ENCODE results near the gene EIF2S3B.

The EIF2S3B gene

DNA sequence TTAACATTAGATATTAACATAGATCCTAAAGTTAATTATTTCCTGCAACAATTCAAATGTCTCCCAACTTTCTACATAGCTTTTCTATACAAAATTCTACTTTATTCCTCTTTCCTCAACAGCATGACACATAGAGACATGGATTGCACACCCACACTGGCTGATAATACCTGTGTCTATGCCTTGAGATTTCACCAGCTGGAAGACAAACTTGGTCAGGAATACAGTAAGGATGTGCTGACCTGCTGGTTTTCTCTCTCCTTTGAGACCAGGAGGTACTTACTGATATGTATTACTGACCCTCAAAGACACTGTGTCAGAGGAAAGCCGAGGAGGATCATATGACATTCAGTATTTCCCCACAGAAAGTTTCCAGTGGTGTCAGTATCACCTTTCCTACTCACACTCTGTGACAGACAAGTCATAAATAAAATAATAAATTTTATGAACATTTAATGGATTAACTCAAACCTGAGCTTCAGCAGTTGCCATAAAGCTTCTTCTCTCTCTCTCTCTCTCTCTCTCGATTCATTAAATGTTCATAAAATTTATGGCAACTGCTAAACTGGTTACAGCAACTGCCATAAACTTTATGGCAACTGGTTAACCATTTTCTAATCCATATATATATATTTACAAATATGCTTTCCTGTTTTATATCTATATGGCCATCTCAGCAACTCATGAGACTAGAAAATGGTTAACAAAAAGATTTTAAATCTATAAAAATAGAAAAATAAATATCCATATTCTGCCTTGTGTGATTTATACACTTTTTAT is 22.7 kb downstream of the EIF2S3B start:
- H3K4me3 ChIP-seq (ENCODE audit: low read depth, low read length) = no peak overlapping the region
- TF ChIP-seq, protein P1, sequence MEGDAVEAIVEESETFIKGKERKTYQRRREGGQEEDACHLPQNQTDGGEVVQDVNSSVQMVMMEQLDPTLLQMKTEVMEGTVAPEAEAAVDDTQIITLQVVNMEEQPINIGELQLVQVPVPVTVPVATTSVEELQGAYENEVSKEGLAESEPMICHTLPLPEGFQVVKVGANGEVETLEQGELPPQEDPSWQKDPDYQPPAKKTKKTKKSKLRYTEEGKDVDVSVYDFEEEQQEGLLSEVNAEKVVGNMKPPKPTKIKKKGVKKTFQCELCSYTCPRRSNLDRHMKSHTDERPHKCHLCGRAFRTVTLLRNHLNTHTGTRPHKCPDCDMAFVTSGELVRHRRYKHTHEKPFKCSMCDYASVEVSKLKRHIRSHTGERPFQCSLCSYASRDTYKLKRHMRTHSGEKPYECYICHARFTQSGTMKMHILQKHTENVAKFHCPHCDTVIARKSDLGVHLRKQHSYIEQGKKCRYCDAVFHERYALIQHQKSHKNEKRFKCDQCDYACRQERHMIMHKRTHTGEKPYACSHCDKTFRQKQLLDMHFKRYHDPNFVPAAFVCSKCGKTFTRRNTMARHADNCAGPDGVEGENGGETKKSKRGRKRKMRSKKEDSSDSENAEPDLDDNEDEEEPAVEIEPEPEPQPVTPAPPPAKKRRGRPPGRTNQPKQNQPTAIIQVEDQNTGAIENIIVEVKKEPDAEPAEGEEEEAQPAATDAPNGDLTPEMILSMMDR (IDR thresholded peaks at IDR 0.05; ENCODE audit: low read depth, low read length) = no peak

DNA sequence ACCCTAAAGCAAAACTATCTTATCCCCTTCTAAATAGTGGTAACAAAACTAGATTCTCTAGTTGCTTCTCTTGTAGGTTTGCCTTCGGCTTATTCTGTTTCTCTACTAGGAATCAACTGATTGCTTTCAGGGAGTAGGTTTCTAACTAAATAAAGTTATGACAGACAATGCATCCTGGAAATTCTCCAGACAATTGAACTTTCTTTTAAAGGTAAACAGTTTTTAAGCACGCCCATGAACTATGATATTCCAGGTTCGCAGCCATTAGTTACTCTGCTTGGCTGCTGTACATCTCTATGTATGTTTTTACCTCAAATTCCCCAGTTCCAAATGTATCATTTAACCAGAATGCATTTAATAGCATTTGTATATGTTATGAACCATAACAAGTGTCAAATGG is 23.9 kb downstream of the EIF2S3B start:
- no peak overlapping the region for H3K4me3 ChIP-seq (ENCODE audit: low read depth, low read length)
- TF ChIP-seq, protein P1 (IDR thresholded peaks at IDR 0.05; ENCODE audit: low read depth, low read length) = no peak

DNA sequence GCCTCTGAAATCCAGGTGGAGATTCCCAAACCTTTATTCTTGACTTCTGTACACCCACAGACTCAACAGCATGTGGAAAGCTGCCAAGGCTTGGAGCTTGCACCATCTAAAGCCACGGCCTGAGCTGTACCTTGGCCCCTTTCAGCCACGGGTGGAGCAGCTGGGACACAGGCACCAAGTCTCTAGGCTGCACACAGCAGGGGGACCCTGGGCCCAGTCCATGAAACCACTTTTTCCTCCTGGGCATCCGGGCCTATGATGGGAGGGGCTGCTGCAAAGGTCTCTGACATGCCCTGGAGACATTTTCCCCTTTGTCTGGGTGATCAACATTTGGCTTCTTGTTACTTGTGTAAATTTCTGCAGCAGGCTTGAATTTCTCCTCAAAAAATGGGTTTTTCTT is 32.0 kb downstream of the EIF2S3B start:
- H3K4me3 ChIP-seq (ENCODE audit: low read depth, low read length) = no peak overlapping the region
- TF ChIP-seq, protein P1 (IDR thresholded peaks at IDR 0.05; ENCODE audit: low read depth, low read length) = no peak

DNA sequence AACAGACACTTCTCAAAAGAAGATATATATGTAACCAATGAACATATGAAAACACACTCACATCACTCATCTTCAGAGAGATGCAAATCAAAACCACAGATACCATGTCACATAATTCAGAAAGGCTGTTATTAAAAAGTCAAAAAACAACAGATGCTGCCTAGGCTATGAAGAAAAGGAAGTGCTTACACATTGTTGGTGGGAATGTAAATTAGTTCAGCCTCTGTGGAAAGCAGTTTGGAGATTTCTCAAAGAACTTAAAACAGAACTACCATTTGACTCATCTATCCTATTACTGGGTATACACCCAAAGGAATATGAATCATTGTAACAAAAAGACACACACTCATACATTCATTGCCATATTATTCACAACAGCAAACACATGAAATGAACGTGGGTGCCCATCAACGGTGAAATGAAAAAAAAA is 35.1 kb downstream of the EIF2S3B start:
- TF ChIP-seq, protein P1 (IDR thresholded peaks at IDR 0.05; ENCODE audit: low read depth, low read length) = no peak
- H3K4me3 ChIP-seq (ENCODE audit: low read depth, low read length) = no peak overlapping the region

DNA sequence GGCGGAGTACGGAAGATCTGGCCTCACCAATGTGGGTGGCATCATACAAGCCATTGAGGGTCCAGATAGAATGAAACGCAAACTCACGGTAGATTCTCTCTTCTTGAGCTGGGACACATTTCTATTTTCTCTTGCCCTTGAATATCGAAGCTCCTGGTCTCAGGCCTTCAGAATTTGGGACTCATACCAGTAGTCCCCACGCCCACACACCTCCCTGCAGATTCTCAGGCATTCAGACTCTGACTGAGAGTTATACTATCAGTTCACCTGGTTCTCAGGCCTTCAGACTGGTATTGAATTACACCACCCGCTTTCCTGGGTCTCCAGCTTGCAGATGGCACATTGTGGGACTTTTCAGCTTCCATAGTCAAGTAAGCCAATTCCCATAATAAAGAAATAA is 37.8 kb downstream of the EIF2S3B start:
- H3K4me3 ChIP-seq (ENCODE audit: low read depth, low read length) = no peak overlapping the region
- TF ChIP-seq, protein P1 (IDR thresholded peaks at IDR 0.05; ENCODE audit: low read depth, low read length) = no peak

DNA sequence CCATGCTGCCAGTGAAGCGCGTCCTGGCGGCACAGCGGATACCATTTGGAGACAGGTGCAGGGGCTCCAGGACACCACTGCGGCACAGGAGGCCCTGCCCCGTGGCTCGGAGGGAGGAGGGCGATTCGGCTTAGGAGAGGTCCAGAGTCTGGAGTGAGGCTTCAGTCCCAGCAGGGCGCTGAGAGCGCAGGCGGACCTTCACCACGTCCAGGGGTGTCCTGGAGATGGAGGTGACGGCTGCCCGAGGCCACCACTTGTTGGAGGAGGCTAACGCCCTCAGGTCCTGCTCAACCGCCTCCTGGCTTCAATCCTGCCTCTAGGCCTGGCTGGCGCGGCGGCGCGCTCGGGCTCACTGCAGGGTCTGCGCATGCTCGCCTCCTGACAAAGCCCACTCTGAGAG is 45.7 kb downstream of the EIF2S3B start:
- TF ChIP-seq, protein P1 (IDR thresholded peaks at IDR 0.05; ENCODE audit: low read depth, low read length) = no peak
- H3K4me3 ChIP-seq (ENCODE audit: low read depth, low read length) = no peak overlapping the region

DNA sequence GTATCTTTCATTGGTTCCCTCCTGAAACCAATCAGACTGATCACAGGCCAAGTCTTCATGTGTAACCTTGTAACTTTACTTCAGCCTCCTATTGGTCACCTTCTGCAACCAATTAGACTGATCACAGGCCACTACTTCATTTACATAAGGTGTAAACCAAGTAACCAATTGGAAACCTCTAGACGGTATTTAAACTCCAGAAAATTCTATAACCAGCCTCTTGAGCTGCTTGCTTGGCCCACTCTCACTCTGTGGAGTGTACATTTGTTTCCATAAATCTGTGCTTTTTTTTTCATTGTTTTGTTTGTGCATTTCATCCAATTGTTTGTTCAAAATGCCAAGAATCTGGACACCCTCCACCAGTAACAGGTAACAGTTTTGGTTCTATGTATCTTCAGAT is 47.5 kb downstream of the EIF2S3B start:
- TF ChIP-seq, protein P1 (IDR thresholded peaks at IDR 0.05; ENCODE audit: low read depth, low read length) = no peak
- H3K4me3 ChIP-seq (ENCODE audit: low read depth, low read length) = no peak overlapping the region
